ENCODE measurements around the gene S100P. TPM values are rescaled to one million over a fixed set of nuclear protein-coding genes. Genes with fewer than 3 reads are reported as not detected.

Gene S100P
- total and polyA plus RNA-seq, 3 donors from 2014 or later = 0.19 to 3.5 (median 2.1) TPM

DNA sequence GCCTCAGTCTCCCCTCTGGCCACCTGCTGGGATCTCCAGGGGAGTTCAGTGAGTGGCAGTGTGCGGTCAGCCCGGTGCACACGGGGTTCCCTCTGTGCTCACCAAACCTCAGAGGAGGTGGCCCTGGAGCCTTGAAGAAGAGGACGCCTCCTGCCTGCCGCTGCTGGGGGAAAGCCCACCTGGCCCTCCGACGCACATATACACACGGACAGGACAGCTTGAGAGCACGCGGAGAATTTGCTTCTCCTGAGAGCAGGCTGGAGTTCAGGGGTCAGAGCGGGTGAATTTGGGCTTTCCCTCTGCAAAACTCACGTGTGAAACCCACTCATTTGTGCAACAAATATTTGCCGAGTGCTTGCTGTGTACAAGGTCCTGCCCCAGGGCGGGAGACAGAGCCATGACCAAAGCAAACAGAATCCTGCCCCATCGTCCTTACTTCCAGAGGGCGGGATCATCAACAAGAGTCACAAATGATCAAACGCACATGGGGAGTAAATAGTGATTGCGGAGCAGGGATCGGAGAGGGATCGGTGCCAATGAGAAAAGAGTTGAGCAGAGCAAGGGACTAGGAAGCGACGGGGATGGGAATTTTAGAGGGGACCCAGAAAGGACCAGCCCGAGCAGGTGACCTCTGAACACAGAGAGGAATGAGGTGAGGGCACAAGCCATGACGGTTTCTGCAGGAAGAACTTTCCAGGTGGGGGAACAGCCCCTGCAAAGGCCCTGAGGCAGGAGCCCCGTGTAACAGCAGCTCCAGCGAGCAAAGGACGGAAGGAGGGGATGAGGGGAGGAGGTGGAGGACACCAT lies 39.9 kb downstream of the S100P start:
- H3K9me3 ChIP-seq = no peaks in the 10 kb centered on the region
- 91 to 94% methylated on average over 17 to 27 of the region's 27 CpGs for WGBS, 2 donors
- intact Hi-C loops (cut with DNase I; ENCODE audit: low total_unique reads) = no loop called here
- no peak for DNase-seq
- H3K4me3 ChIP-seq = no peak overlapping the region
- TF ChIP-seq, protein P1, sequence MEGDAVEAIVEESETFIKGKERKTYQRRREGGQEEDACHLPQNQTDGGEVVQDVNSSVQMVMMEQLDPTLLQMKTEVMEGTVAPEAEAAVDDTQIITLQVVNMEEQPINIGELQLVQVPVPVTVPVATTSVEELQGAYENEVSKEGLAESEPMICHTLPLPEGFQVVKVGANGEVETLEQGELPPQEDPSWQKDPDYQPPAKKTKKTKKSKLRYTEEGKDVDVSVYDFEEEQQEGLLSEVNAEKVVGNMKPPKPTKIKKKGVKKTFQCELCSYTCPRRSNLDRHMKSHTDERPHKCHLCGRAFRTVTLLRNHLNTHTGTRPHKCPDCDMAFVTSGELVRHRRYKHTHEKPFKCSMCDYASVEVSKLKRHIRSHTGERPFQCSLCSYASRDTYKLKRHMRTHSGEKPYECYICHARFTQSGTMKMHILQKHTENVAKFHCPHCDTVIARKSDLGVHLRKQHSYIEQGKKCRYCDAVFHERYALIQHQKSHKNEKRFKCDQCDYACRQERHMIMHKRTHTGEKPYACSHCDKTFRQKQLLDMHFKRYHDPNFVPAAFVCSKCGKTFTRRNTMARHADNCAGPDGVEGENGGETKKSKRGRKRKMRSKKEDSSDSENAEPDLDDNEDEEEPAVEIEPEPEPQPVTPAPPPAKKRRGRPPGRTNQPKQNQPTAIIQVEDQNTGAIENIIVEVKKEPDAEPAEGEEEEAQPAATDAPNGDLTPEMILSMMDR (IDR thresholded peaks at IDR 0.05) = no peak
- TF ChIP-seq POLR2A (IDR thresholded peaks at IDR 0.05) = no peak
- no peaks in the 10 kb centered on the region for H3K27me3 ChIP-seq
- peak overlapping the region; percentile 1 to 83 for H3K27ac ChIP-seq
- peaks cover 27% of the 10 kb centered on the region for H3K4me1 ChIP-seq
- H3K36me3 ChIP-seq (ENCODE audit: low read depth, missing control alignments) = no peaks in the 10 kb centered on the region

DNA sequence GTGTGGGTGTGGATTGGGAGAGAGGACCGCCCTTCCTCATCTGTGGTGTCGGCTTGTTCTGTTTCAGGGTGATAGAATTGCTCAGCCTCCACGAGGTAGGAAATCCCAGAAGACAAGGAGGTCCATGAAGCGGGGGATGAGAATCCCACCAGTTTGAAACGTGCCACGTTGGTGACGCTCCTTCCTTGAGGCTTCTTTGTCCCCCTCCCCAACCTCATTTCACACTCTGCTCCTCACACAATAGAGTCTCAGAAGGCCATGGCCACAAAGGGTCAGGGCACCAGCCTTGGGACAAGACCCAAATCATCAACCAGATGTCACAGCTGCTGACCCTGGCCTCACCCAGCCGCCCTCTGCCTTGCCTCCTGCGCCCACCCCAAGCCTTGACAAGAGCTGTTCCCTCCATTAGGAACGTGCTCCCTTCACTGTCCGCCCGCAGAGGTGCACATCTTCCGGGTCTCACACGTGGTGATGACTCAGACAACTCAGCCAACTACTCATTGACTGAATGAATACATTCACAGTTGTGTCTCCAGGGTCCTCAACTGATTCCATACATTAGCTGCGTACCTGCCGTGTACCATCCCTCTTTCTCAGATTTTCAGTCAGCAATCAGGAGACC lies 40.6 kb downstream of the S100P start:
- H3K4me1 ChIP-seq = peaks cover 21% of the 10 kb centered on the region
- intact Hi-C loops (cut with DNase I; ENCODE audit: low total_unique reads) = no loop called here
- H3K27ac ChIP-seq = no peak overlapping the region
- no peaks in the 10 kb centered on the region for H3K36me3 ChIP-seq (ENCODE audit: low read depth, missing control alignments)
- no peak for DNase-seq
- 84 to 92% methylated on average over 16 of the region's 16 CpGs for WGBS, 2 donors
- no peaks in the 10 kb centered on the region for H3K9me3 ChIP-seq
- no peak for TF ChIP-seq POLR2A (IDR thresholded peaks at IDR 0.05)
- TF ChIP-seq, protein P1 (IDR thresholded peaks at IDR 0.05) = no peak
- no peak overlapping the region for H3K4me3 ChIP-seq
- H3K27me3 ChIP-seq = no peaks in the 10 kb centered on the region

DNA sequence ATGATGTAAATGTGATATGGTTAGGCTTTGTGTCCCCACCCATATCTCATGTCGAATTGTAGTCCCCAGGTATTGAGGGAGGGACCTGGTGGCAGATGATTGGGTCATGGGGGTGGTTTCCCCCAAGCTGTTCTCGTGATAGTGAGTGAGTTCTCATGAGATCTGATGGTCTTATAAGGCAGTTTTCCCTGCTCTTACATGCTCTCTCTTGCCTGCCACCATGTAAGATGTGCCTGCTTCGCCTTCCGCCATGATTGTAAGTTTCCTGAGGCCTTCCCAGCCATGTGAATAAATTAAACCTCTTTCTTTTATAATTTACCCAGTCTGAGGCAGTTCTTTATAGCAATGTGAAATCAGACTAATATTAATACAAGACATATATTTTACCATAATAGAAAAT lies 46.2 kb downstream of the S100P start:
- intact Hi-C loops (cut with DNase I; ENCODE audit: low total_unique reads) = no loop called here
- H3K9me3 ChIP-seq = no peaks in the 10 kb centered on the region
- H3K27me3 ChIP-seq = no peaks in the 10 kb centered on the region
- no peaks in the 10 kb centered on the region for H3K36me3 ChIP-seq (ENCODE audit: low read depth, missing control alignments)
- DNase-seq = no peak
- H3K4me3 ChIP-seq = no peak overlapping the region
- no peak overlapping the region for H3K27ac ChIP-seq
- 92 to 93% methylated on average over 4 of the region's 4 CpGs for WGBS, 2 donors
- H3K4me1 ChIP-seq = no peaks in the 10 kb centered on the region
- TF ChIP-seq, protein P1 (IDR thresholded peaks at IDR 0.05) = no peak
- no peak for TF ChIP-seq POLR2A (IDR thresholded peaks at IDR 0.05)

DNA sequence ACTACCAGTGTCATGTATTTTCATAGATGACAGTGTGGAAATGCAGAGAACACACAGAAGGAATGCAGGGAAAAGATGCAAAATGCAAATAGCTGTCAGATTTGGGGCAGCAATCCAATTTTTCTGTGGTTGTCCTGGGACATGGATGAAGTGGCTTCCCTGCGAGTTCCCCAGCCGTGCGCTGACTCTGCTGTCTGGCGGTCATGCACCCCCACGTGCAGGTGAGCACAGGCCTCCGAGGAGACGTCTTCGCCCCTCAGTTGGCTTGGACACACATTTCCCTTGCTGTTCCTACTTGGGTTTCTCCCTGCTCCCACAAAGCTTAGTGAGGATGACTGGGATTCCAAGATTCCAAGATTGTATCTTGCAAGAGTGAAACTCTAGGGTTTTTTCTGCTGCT lies 46.7 kb downstream of the S100P start:
- WGBS, 2 donors = 92 to 93% methylated on average over 8 of the region's 8 CpGs
- H3K4me3 ChIP-seq = no peak overlapping the region
- intact Hi-C loops (cut with DNase I; ENCODE audit: low total_unique reads) = no loop called here

More for the DNA sequence above, 46.7 kb downstream of the S100P start:
- no peaks in the 10 kb centered on the region for H3K4me1 ChIP-seq
- H3K36me3 ChIP-seq (ENCODE audit: low read depth, missing control alignments) = no peaks in the 10 kb centered on the region
- H3K9me3 ChIP-seq = no peaks in the 10 kb centered on the region
- no peaks in the 10 kb centered on the region for H3K27me3 ChIP-seq
- no peak overlapping the region for H3K27ac ChIP-seq
- TF ChIP-seq POLR2A (IDR thresholded peaks at IDR 0.05) = no peak
- TF ChIP-seq, protein P1 (IDR thresholded peaks at IDR 0.05) = no peak
- DNase-seq = no peak

Data from testis (tissue), 3 donors.